Lower lobe of right lung (tissue), 2 donors: ENCODE results near the gene ATP11B. TPM values are rescaled to one million over a fixed set of nuclear protein-coding genes. Genes with fewer than 3 reads are reported as not detected.

Experiments
- ATAC-seq, 2 donors: fragments of 200-7000 bp; cut with Tn5 transposase; one replicate each; pipeline ENCODE4 v1.9.1; 2020 to 2022; ENCODE audit warnings: mild to moderate bottlenecking in 2 of 2, moderate library complexity in 2 of 2
- DNase-seq: peaks from one replicate; pipeline ENCODE4 v3.0.0-alpha.2; 2020
- H3K27ac ChIP-seq: fragments of 200-600 bp; one replicate; pipeline ENCODE4 v1.8.0; 2022
- H3K27me3 ChIP-seq: fragments of 200-600 bp; one replicate; pipeline ENCODE4 v1.8.0; 2022; ENCODE audit warnings: low read depth
- H3K36me3 ChIP-seq: fragments of 200-600 bp; one replicate; pipeline ENCODE4 v1.8.0; 2022; ENCODE audit warnings: mild to moderate bottlenecking
- H3K4me1 ChIP-seq: fragments of 200-600 bp; one replicate; pipeline ENCODE4 v1.8.0; 2022
- H3K4me3 ChIP-seq: fragments of 200-600 bp; one replicate; pipeline ENCODE4 v1.8.0; 2022; ENCODE audit warnings: mild to moderate bottlenecking
- H3K9me3 ChIP-seq: fragments of 200-600 bp; one replicate; pipeline ENCODE4 v1.8.0; 2022
- CTCF ChIP-seq: fragments of 200-600 bp; IDR thresholded peaks from one replicate; pipeline ENCODE4 v1.8.0; 2022; ENCODE audit warnings: antibody characterized with exemption, mild to moderate bottlenecking
- intact Hi-C: fragments of 100-400 bp; cut with DNase I; formaldehyde crosslinking; loops from one replicate; pipeline ENCODE4 v1.11.0; 2022
- long read RNA-seq: library from polyadenylated mRNA; unstranded; transcript quantifications from one replicate; pipeline ENCODE4 v2.0.0, GENCODE V29; 2021
- total RNA-seq: library from RNA; stranded (reverse); fragmentation: NEBNext Ultra II Directional; extraction: Animal tissue kit (Norgen Biotek cat#: 25700); gene quantifications from one replicate; pipeline ENCODE4 v1.2.1, GENCODE V29; 2021
- donor health status: DM: no; HTN: yes; CAD: no; lungs with severe emphysema.

The ATP11B gene
- total RNA-seq: 69.1 TPM
- long read RNA-seq, full-length matches to known transcripts: 8 of 31 reads
- long read RNA-seq, partial matches to known transcripts: 10 of 31 reads
- long read RNA-seq, other reads (novel, unspliced or antisense): 13 of 31 reads

- Histone ChIP-seq H3K4me3 (peak within 1 kb of the TSS; percentile 78), H3K27ac (peak within 1 kb of the TSS; percentile 95), H3K27me3 (no peaks in the 10 kb centered on the region), H3K9me3 (no peaks in the 10 kb centered on the region), H3K4me1 (peaks cover 27% of the 10 kb centered on the region), H3K36me3 (no peaks in the 10 kb centered on the region)
- ATAC-seq (peak; percentile 91 to 95), DNase-seq (peak; percentile 88)
- no peak for TF ChIP-seq CTCF
- intact Hi-C loops: no loop called here
Observed at GRCh38 chr3:182792901-182793662, at the start of gene ATP11B. ATP11B (plus strand) TSS chr3:182793504; CDS start chr3:182793760, 256 bp downstream.

GRCh38 chr3:182746959-182747358 is 46.3 kb upstream of the ATP11B start:
- H3K36me3 ChIP-seq: no peaks in the 10 kb centered on the region
- no peak for DNase-seq
- no peaks in the 10 kb centered on the region for H3K4me1 ChIP-seq
- ATAC-seq: no peak
- no peak overlapping the region for H3K27ac ChIP-seq
- no peak overlapping the region for H3K4me3 ChIP-seq
- intact Hi-C loops: no loop called here
- TF ChIP-seq CTCF: no peak
- H3K9me3 ChIP-seq: no peaks in the 10 kb centered on the region
- no peaks in the 10 kb centered on the region for H3K27me3 ChIP-seq

- Histone ChIP-seq H3K9me3 (no peaks in the 10 kb centered on the region), H3K36me3 (no peaks in the 10 kb centered on the region), H3K27me3 (no peaks in the 10 kb centered on the region), H3K4me3 (no peak overlapping the region), H3K27ac (no peak overlapping the region), H3K4me1 (no peaks in the 10 kb centered on the region)
- DNase-seq: no peak
- TF ChIP-seq CTCF: no peak
- no peak for ATAC-seq
- intact Hi-C loops: no loop called here
Observed at GRCh38 chr3:182755308-182755707, 38.0 kb upstream of the ATP11B start.

- intact Hi-C loops: no loop called here
- DNase-seq: no peak
- no peaks in the 10 kb centered on the region for H3K9me3 ChIP-seq
- no peak for ATAC-seq
- TF ChIP-seq CTCF: no peak
- no peaks in the 10 kb centered on the region for H3K36me3 ChIP-seq
- no peak overlapping the region for H3K27ac ChIP-seq
- no peaks in the 10 kb centered on the region for H3K27me3 ChIP-seq
- H3K4me3 ChIP-seq: no peak overlapping the region
- H3K4me1 ChIP-seq: no peaks in the 10 kb centered on the region
Observed at GRCh38 chr3:182755712-182756111, 37.6 kb upstream of the ATP11B start.

GRCh38 chr3:182760576-182761164 is 32.6 kb upstream of the ATP11B start:
- Histone ChIP-seq H3K27ac (no peak overlapping the region), H3K4me3 (no peak overlapping the region), H3K9me3 (no peaks in the 10 kb centered on the region), H3K27me3 (no peaks in the 10 kb centered on the region), H3K36me3 (no peaks in the 10 kb centered on the region), H3K4me1 (no peaks in the 10 kb centered on the region)
- DNase-seq (no peak), ATAC-seq (peak; percentile 41 to 95)
- intact Hi-C loops: no loop called here
- TF ChIP-seq CTCF: no peak
